HepG2 (cell line): Measurements from ENCODE around the gene FBXO5. TPM values are rescaled to one million over a fixed set of nuclear protein-coding genes. Genes with fewer than 3 reads are reported as not detected.

Experiments
- ATF1 ChIP-seq: IDR thresholded peaks from 2 replicates; pipeline ENCODE4 v1.6.1; 2016; ENCODE audit warnings: mild to moderate bottlenecking, control low read depth
- CC2D1A ChIP-seq: sonication (generic); formaldehyde crosslinking; IDR thresholded peaks from 2 replicates; pipeline ENCODE4 v1.8.1; 2023; ENCODE audit warnings: mild to moderate bottlenecking, missing genetic modification reagents
- CCAR2 ChIP-seq: fragments of 200-400 bp; formaldehyde crosslinking; optimal IDR thresholded peaks from 2 replicates; pipeline ENCODE3; 2018; ENCODE audit warnings: low read depth, mild to moderate bottlenecking, low read length, moderate library complexity
- CREBL2 ChIP-seq: sonication (generic); formaldehyde crosslinking; IDR thresholded peaks from 2 replicates; pipeline ENCODE4 v1.8.1; 2023; ENCODE audit warnings: missing genetic modification reagents, mild to moderate bottlenecking, borderline replicate concordance
- CREM ChIP-seq, 2 experiments: sonication (generic) in 1 of 2; formaldehyde crosslinking in 1 of 2; IDR thresholded peaks; 2 replicates each; pipeline versions ENCODE4 v1.4.0 to v1.6.1; 2016 to 2020; ENCODE audit warnings: antibody characterized with exemption in 1 of 2, mild to moderate bottlenecking in 1 of 2, missing genetic modification reagents in 1 of 2
- CTCF ChIP-seq: sonication (generic); formaldehyde crosslinking; IDR thresholded peaks from 2 replicates; pipeline ENCODE4 v1.5.0; 2020; ENCODE audit warnings: mild to moderate bottlenecking, missing genetic modification reagents, moderate library complexity
- FOXA3 ChIP-seq: IDR thresholded peaks from 2 replicates; pipeline ENCODE4 v1.6.1; 2016; ENCODE audit warnings: missing genetic modification reagents, missing compliant biosample characterization
- GFI1 ChIP-seq: sonication (generic); formaldehyde crosslinking; IDR thresholded peaks from 2 replicates; pipeline ENCODE4 v1.5.0; 2020; ENCODE audit warnings: missing genetic modification reagents, mild to moderate bottlenecking, borderline replicate concordance
- GTF3A ChIP-seq: sonication (generic); formaldehyde crosslinking; conservative IDR thresholded peaks from 2 replicates; pipeline ENCODE4 v1.4.0; 2020; ENCODE audit warnings: mild to moderate bottlenecking, missing genetic modification reagents
- HHEX ChIP-seq: IDR thresholded peaks from 2 replicates; pipeline ENCODE4 v1.6.1; 2016; ENCODE audit warnings: control low read depth
- HNF4G ChIP-seq, 2 experiments: sonication (generic) in 1 of 2; formaldehyde crosslinking in 1 of 2; IDR thresholded peaks; 2 replicates each; pipeline versions ENCODE4 v1.4.0 to v1.6.1; 2011 to 2020; ENCODE audit warnings: borderline replicate concordance in 2 of 2, low read depth in 2 of 2, mild to moderate bottlenecking in 2 of 2, low read length in 1 of 2, missing genetic modification reagents in 1 of 2, moderate library complexity in 1 of 2
- MEIS2 ChIP-seq: sonication (generic); formaldehyde crosslinking; IDR thresholded peaks from 2 replicates; pipeline ENCODE4 v1.9.0; 2021; ENCODE audit warnings: mild to moderate bottlenecking, missing genetic modification reagents
- MXD1 ChIP-seq: sonication (generic); formaldehyde crosslinking; IDR thresholded peaks from 2 replicates; pipeline ENCODE4 v1.4.0; 2020; ENCODE audit warnings: mild to moderate bottlenecking, missing genetic modification reagents
- NFE2 ChIP-seq: sonication (generic); formaldehyde crosslinking; IDR thresholded peaks from 2 replicates; pipeline ENCODE4 v1.4.0; 2020; ENCODE audit warnings: missing genetic modification reagents
- RCOR2 ChIP-seq: IDR thresholded peaks from 2 replicates; pipeline ENCODE4 v1.6.1; 2016; ENCODE audit warnings: missing biosample characterization, missing genetic modification reagents
- STAG1 ChIP-seq: sonication (generic); formaldehyde crosslinking; IDR thresholded peaks from 2 replicates; pipeline ENCODE4 v1.4.0; 2020; ENCODE audit warnings: missing genetic modification reagents
- ZFYVE20 ChIP-seq: sonication (generic); formaldehyde crosslinking; IDR thresholded peaks from 2 replicates; pipeline ENCODE4 v1.8.0; 2023; ENCODE audit warnings: low read depth, mild to moderate bottlenecking, moderate library complexity, missing genetic modification reagents, borderline replicate concordance
- ZMYM2 ChIP-seq: sonication (generic); formaldehyde crosslinking; IDR thresholded peaks from 2 replicates; pipeline ENCODE4 v1.8.0; 2022; ENCODE audit warnings: mild to moderate bottlenecking, missing genetic modification reagents
- ZNF205 ChIP-seq: IDR thresholded peaks from 2 replicates; pipeline ENCODE4 v1.6.1; 2018; ENCODE audit warnings: missing biosample characterization, missing genetic modification reagents
- ZNF263 ChIP-seq: sonication (generic); formaldehyde crosslinking; IDR thresholded peaks from 2 replicates; pipeline ENCODE4 v1.4.0; 2020; ENCODE audit warnings: missing genetic modification reagents
- ZNF343 ChIP-seq: sonication (generic); formaldehyde crosslinking; IDR thresholded peaks from 2 replicates; pipeline ENCODE4 v1.4.0; 2020; ENCODE audit warnings: mild to moderate bottlenecking, missing genetic modification reagents
- ZNF558 ChIP-seq: sonication (generic); formaldehyde crosslinking; IDR thresholded peaks from 2 replicates; pipeline ENCODE4 v1.9.0; 2022; ENCODE audit warnings: mild to moderate bottlenecking, missing genetic modification reagents, borderline replicate concordance
- ZNF616 ChIP-seq: sonication (generic); formaldehyde crosslinking; IDR thresholded peaks from 2 replicates; pipeline ENCODE4 v1.5.0; 2020; ENCODE audit warnings: low read depth, mild to moderate bottlenecking, missing genetic modification reagents
- ZNF687 ChIP-seq: sonication (generic); formaldehyde crosslinking; IDR thresholded peaks from 2 replicates; pipeline ENCODE4 v1.5.1; 2020; ENCODE audit warnings: mild to moderate bottlenecking, missing genetic modification reagents, moderate library complexity
- ZNF780A ChIP-seq: sonication (generic); formaldehyde crosslinking; IDR thresholded peaks from 2 replicates; pipeline ENCODE4 v1.8.0; 2022; ENCODE audit warnings: mild to moderate bottlenecking, missing genetic modification reagents, moderate library complexity
- polyA plus RNA-seq, 8 experiments: library from polyadenylated mRNA; depleted of rRNA in 3 of 8; stranded (reverse) in 7 of 8; unstranded in 1 of 8; fragments of >200 nt; fragmentation: Illumina TruSeq in 4 of 8; extraction: Trizol in 4 of 8; gene quantifications; 2 replicates each; pipeline versions ENCODE4 v1.2.1 to v1.2.3, GENCODE V29; 2011 to 2016; ENCODE audit warnings: low read depth in 4 of 8, missing spikeins in 1 of 8, mixed read lengths in 1 of 8; ENCODE audit not compliant: insufficient read depth in 1 of 8
- total RNA-seq, 5 experiments: library from RNA; depleted of rRNA; stranded (reverse); fragments of >200 nt; fragmentation: Illumina TruSeq; extraction: Trizol; gene quantifications; 2 replicates each; pipeline ENCODE4 v1.2.3, GENCODE V29; 2016; ENCODE audit warnings: low read depth in 1 of 5

The FBXO5 gene
- total and polyA plus RNA-seq, 2 of the 13 experiments (the other 11 are each of a cell fraction or from before 2014, with no cell fraction given), result 15.8 to 41.5 TPM

- TF ChIP-seq ZNF687 (CRISPR knock-in tag) (no peak), MXD1 (CRISPR knock-in tag) (no peak), MEIS2 (CRISPR knock-in tag) (no peak), ZNF343 (no peak), HHEX (CRISPR knock-in tag) (no peak), ATF1 (CRISPR knock-in tag) (no peak), ZNF263 (CRISPR knock-in tag) (no peak), HNF4G (IDR thresholded peaks at IDR 0.05; ENCODE audit: borderline replicate concordance, low read depth, low read length) (no peak), HNF4G (CRISPR knock-in tag; IDR thresholded peaks at IDR 0.05; ENCODE audit: borderline replicate concordance, low read depth) (no peak), ZNF780A (CRISPR knock-in tag) (no peak), CCAR2 (no peak), STAG1 (CRISPR knock-in tag) (peak; percentile 85), ZNF616 (CRISPR knock-in tag) (no peak), ZMYM2 (CRISPR knock-in tag) (no peak), CREM (IDR thresholded peaks at IDR 0.05) (no peak), CREM (CRISPR knock-in tag; IDR thresholded peaks at IDR 0.05) (no peak), GTF3A (no peak), CC2D1A (no peak), RCOR2 (CRISPR knock-in tag) (no peak), ZNF558 (CRISPR knock-in tag) (no peak), NFE2 (CRISPR knock-in tag) (no peak), ZFYVE20 (CRISPR knock-in tag) (no peak), ZNF205 (CRISPR knock-in tag) (no peak), CTCF (CRISPR knock-in tag) (peak; percentile 83), FOXA3 (CRISPR knock-in tag) (0 out of 2 replicates have a peak, but pooled peaks have one; percentile 17), CREBL2 (no peak), GFI1 (CRISPR knock-in tag) (0 out of 2 replicates have a peak, but pooled peaks have one; percentile 29)
Observed at GRCh38 chr6:152948150-152948768, 34.6 kb downstream of the FBXO5 start (continued).
